H1 (cell line): ENCODE measurements around the gene PIAS1. TPM values are rescaled to one million over a fixed set of nuclear protein-coding genes. Genes with fewer than 3 reads are reported as not detected.

Experiments used
- ASH2L ChIP-seq: fragments of 200-600, 300-600 bp; sonication (generic); IDR thresholded peaks from one replicate; pipeline ENCODE4 v1.7.1; 2017; ENCODE audit warnings: low read length
- CHD2 ChIP-seq: IDR thresholded peaks from 2 replicates; pipeline ENCODE4 v1.6.1; 2012; ENCODE audit warnings: low read length, improper control_type of control experiment
- CREB1 ChIP-seq: IDR thresholded peaks from 2 replicates; pipeline ENCODE4 v1.6.1; 2012; ENCODE audit warnings: inconsistent platforms
- SIRT6 ChIP-seq: IDR thresholded peaks from one replicate; pipeline ENCODE4 v1.7.1; 2012; ENCODE audit warnings: low read length, inconsistent platforms
- SIX5 ChIP-seq: IDR thresholded peaks from 2 replicates; pipeline ENCODE4 v1.6.1; 2011; ENCODE audit warnings: mild to moderate bottlenecking, low read depth, low read length
- polyA plus RNA-seq, 7 experiments: library from polyadenylated mRNA; depleted of rRNA in 3 of 7; stranded (reverse) in 5 of 7; unstranded in 2 of 7; fragments of >200 nt in 5 of 7; fragments of 200-250 nt in 2 of 7; gene quantifications; 1 replicate in 5 of 7; 2 replicates in 1 of 7; 4 replicates in 1 of 7; pipeline versions ENCODE4 v1.2.1 to v1.2.3, GENCODE V29; 2011 to 2013; ENCODE audit warnings: missing spikeins in 2 of 7, mixed read lengths in 2 of 7
- total RNA-seq: library from RNA; stranded (reverse); fragmentation: NEBNext Ultra II Directional; extraction: Animal tissue kit (Norgen Biotek cat#: 25700); gene quantifications from 2 replicates; pipeline ENCODE4 v1.2.1, GENCODE V29; 2021

The PIAS1 gene
- total and polyA plus RNA-seq, 2 of the 8 experiments (the other 6 are each of a cell fraction or from before 2014, with no cell fraction given) = 30.8 to 34.5 TPM

DNA sequence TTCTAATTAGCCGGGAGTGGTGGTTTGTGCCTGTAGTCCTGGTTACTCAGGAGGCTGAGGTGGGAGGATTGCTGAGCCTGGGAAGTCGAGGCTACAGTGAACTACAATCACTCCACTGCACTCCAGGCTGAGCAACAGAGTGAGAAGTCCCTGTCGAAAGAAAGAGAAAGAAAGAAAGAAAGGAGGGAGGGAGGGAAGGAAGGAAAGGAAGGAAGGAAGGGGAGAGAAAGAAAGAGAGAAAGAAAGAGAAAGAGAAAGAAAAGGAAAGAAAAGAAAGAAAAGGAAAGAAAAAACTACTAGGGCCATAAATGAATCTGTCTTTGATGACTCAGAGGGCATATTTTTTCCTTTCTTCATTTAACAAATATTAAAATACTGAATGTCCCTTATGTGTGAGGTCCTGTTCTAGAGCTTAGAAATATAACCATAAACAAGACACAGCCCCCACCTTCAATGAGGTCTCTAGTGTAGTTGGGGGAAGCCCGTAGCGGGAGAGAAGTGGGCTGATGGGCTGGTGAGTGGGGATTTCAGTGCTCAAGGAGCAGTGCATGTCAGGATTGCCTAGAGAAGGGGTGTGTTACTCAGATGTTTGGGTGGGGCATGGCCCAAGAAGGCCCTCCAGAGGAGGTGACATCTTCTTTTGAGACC, 35.2 kb upstream of the PIAS1 start (continued):
- TF ChIP-seq CHD2 = no peak
- no peak for TF ChIP-seq CREB1
- no peak for TF ChIP-seq SIRT6
- TF ChIP-seq ASH2L = no peak
- TF ChIP-seq SIX5 = no peak
